H1 (cell line): ENCODE measurements around the gene CYP2E1. TPM values are rescaled to one million over a fixed set of nuclear protein-coding genes. Genes with fewer than 3 reads are reported as not detected.
"Not testable (repeated sequence)": the region's sequence is repeated elsewhere in the genome, so short reads cannot be mapped to it uniquely, and the experiment has no call there.

Experiments used
- CTCF ChIA-PET: fragments of 300-600 bp; sonication (Branson Sonifier 250); formaldehyde crosslinking; loops from one replicate; lab custom pipeline; 2021; ENCODE audit not compliant: partially characterized antibody; lab: Charles Lee
- POLR2A ChIA-PET: fragments of 300-600 bp; sonication (Branson Sonifier 250); formaldehyde crosslinking; loops from one replicate; lab custom pipeline; 2021; ENCODE audit warnings: inconsistent platforms; ENCODE audit not compliant: partially characterized antibody; lab: Charles Lee
- DNase-seq, 2 experiments: peaks; one replicate each; pipeline versions ENCODE4 v3.0.0 to v3.0.0-alpha.2; 2010 to 2022; ENCODE audit warnings: low spot score in 2 of 2, low read depth in 1 of 2, mixed read lengths in 1 of 2
- FAIRE-seq: peaks from 2 replicates; lab custom pipeline; 2011; peaks lifted over from hg19 to GRCh38; lab: Jason Lieb, UNC
- H2AFZ ChIP-seq: 2 replicates; pipeline ENCODE4 v1.8.1; 2012; ENCODE audit warnings: low read length, inconsistent platforms
- H2AK5ac ChIP-seq: 2 replicates; pipeline ENCODE4 v1.6.1; 2013; ENCODE audit warnings: low read depth, low read length
- H2BK120ac ChIP-seq: replicated peaks from 2 replicates; pipeline ENCODE3; 2013; ENCODE audit warnings: low read depth, low read length, inconsistent platforms
- H2BK12ac ChIP-seq: 2 replicates; pipeline ENCODE4 v1.6.1; 2013; ENCODE audit warnings: low read depth, low read length
- H2BK15ac ChIP-seq: 2 replicates; pipeline ENCODE4 v1.6.1; 2013; ENCODE audit warnings: low read length
- H2BK20ac ChIP-seq: 2 replicates; pipeline ENCODE4 v1.6.1; 2013; ENCODE audit warnings: low read length
- H2BK5ac ChIP-seq: 2 replicates; pipeline ENCODE4 v1.6.1; 2013; ENCODE audit warnings: low read depth, low read length
- H3K14ac ChIP-seq: 2 replicates; pipeline ENCODE4 v1.6.1; 2013; ENCODE audit warnings: inconsistent platforms; ENCODE audit not compliant: insufficient read length
- H3K18ac ChIP-seq: 2 replicates; pipeline ENCODE4 v1.6.1; 2013; ENCODE audit warnings: low read length; ENCODE audit errors: extremely low read depth
- H3K23ac ChIP-seq: 2 replicates; pipeline ENCODE4 v1.6.1; 2013; ENCODE audit warnings: inconsistent platforms; ENCODE audit not compliant: insufficient read length
- H3K23me2 ChIP-seq: 2 replicates; pipeline ENCODE4 v1.6.1; 2013; ENCODE audit warnings: low read depth, low read length
- H3K27ac ChIP-seq: 2 replicates; pipeline ENCODE4 v1.6.1; 2011; ENCODE audit warnings: low read depth, low read length, inconsistent platforms
- H3K27me3 ChIP-seq, 4 experiments: replicated peaks in 1 of 4; 1 replicate in 1 of 4; 2 replicates in 3 of 4; pipeline versions ENCODE4 v1.6.1 to v1.8.1; 2011 to 2013; ENCODE audit warnings: low read length in 3 of 4, mild to moderate bottlenecking in 3 of 4, inconsistent platforms in 2 of 4, mixed read lengths in 2 of 4, moderate library complexity in 1 of 4; ENCODE audit not compliant: control insufficient read depth in 3 of 4, insufficient read depth in 3 of 4; ENCODE audit errors: extremely low read depth in 1 of 4
- H3K36me3 ChIP-seq, 4 experiments: 2 replicates each; pipeline versions ENCODE4 v1.6.1 to v1.8.1; 2011 to 2013; ENCODE audit warnings: mild to moderate bottlenecking in 4 of 4, low read length in 3 of 4, moderate library complexity in 2 of 4, control low read depth in 1 of 4, inconsistent platforms in 1 of 4; ENCODE audit not compliant: insufficient read depth in 4 of 4, control insufficient read depth in 2 of 4
- H3K4ac ChIP-seq: replicated peaks from 2 replicates; pipeline ENCODE3; 2013; ENCODE audit warnings: low read length, low read depth, mixed read lengths, inconsistent platforms; ENCODE audit not compliant: insufficient read length
- H3K4me1 ChIP-seq, 4 experiments: replicated peaks in 1 of 4; 1 replicate in 1 of 4; 2 replicates in 3 of 4; pipeline versions ENCODE4 v1.6.1 to v1.8.1; 2011 to 2013; ENCODE audit warnings: low read length in 3 of 4, inconsistent platforms in 2 of 4, mixed read lengths in 1 of 4; ENCODE audit not compliant: insufficient read depth in 4 of 4, control insufficient read depth in 3 of 4
- H3K4me2 ChIP-seq, 2 experiments: 2 replicates each; pipeline versions ENCODE4 v1.6.1 to v1.8.1; 2011 to 2013; ENCODE audit warnings: low read depth in 2 of 2, low read length in 2 of 2, control low read depth in 1 of 2, inconsistent platforms in 1 of 2, mild to moderate bottlenecking in 1 of 2; ENCODE audit not compliant: insufficient read depth in 1 of 2
- H3K4me3 ChIP-seq, 4 experiments: fragments of 200-600, 300-600 bp in 1 of 4; sonication (generic), shearing (Covaris generic), sonication (Bioruptor Twin) in 1 of 4; 2 replicates each; pipeline versions ENCODE4 v1.5.1 to v1.8.1; 2011 to 2016; ENCODE audit warnings: low read length in 4 of 4, low read depth in 3 of 4, control low read depth in 2 of 4, inconsistent platforms in 2 of 4, mild to moderate bottlenecking in 2 of 4, mixed read lengths in 1 of 4, moderate library complexity in 1 of 4; ENCODE audit not compliant: insufficient read depth in 2 of 4; ENCODE audit errors: extremely low read depth in 1 of 4
- H3K56ac ChIP-seq: replicated peaks from 2 replicates; pipeline ENCODE3; 2013; ENCODE audit warnings: low read depth, mild to moderate bottlenecking, mixed read lengths, low read length, inconsistent platforms; ENCODE audit not compliant: insufficient read length
- H3K79me1 ChIP-seq: 2 replicates; pipeline ENCODE4 v1.6.1; 2013; ENCODE audit warnings: low read depth, low read length, control low read depth
- H3K79me2 ChIP-seq, 2 experiments: 2 replicates each; pipeline versions ENCODE4 v1.6.1 to v1.8.1; 2012 to 2013; ENCODE audit warnings: low read length in 2 of 2, mild to moderate bottlenecking in 2 of 2, inconsistent platforms in 1 of 2; ENCODE audit not compliant: insufficient read depth in 2 of 2, control insufficient read depth in 1 of 2
- H3K9ac ChIP-seq, 4 experiments: replicated peaks in 1 of 4; 1 replicate in 1 of 4; 2 replicates in 3 of 4; pipeline versions ENCODE4 v1.6.1 to v1.8.1; 2011 to 2013; ENCODE audit warnings: low read depth in 3 of 4, low read length in 3 of 4, control low read depth in 2 of 4, mild to moderate bottlenecking in 2 of 4, moderate library complexity in 2 of 4, inconsistent platforms in 1 of 4; ENCODE audit errors: extremely low read depth in 1 of 4
- H3K9me3 ChIP-seq, 2 experiments: 2 replicates each; pipeline versions ENCODE4 v1.6.1 to v1.8.1; 2012 to 2013; ENCODE audit warnings: mild to moderate bottlenecking in 2 of 2, moderate library complexity in 2 of 2, control low read depth in 1 of 2, inconsistent platforms in 1 of 2, low read depth in 1 of 2, low read length in 1 of 2, mixed read lengths in 1 of 2; ENCODE audit not compliant: insufficient read depth in 2 of 2
- H4K20me1 ChIP-seq, 2 experiments: replicated peaks in 1 of 2; 2 replicates each; pipeline versions ENCODE3 to v1.8.1; 2011 to 2013; ENCODE audit warnings: inconsistent platforms in 2 of 2, low read length in 2 of 2, mild to moderate bottlenecking in 1 of 2; ENCODE audit not compliant: insufficient read depth in 2 of 2, control insufficient read depth in 1 of 2
- H4K5ac ChIP-seq: 2 replicates; pipeline ENCODE4 v1.6.1; 2013; ENCODE audit warnings: low read length, low read depth, mixed read lengths, inconsistent platforms; ENCODE audit not compliant: insufficient read length
- H4K8ac ChIP-seq: 2 replicates; pipeline ENCODE4 v1.8.0; 2013; ENCODE audit warnings: mild to moderate bottlenecking, moderate library complexity, low read length, inconsistent platforms; ENCODE audit not compliant: insufficient read depth; ENCODE audit errors: extremely low read depth
- H4K91ac ChIP-seq: replicated peaks from 2 replicates; pipeline ENCODE3; 2013; ENCODE audit warnings: low read length, mixed read lengths, inconsistent platforms; ENCODE audit not compliant: insufficient read length
- CTCF ChIP-seq, 3 experiments: IDR thresholded peaks; 1 replicate in 2 of 3; 2 replicates in 1 of 3; pipeline versions ENCODE4 v1.5.1 to v1.6.1; 2011; ENCODE audit warnings: low read length in 3 of 3, mild to moderate bottlenecking in 3 of 3, inconsistent platforms in 2 of 3, low read depth in 1 of 3, moderate library complexity in 1 of 3; ENCODE audit not compliant: insufficient read depth in 1 of 3; ENCODE audit errors: control extremely low read depth in 1 of 3
- RAD21 ChIP-seq, 2 experiments: IDR thresholded peaks in 1 of 2; conservative IDR thresholded peaks in 1 of 2; 2 replicates each; pipeline ENCODE4 v1.6.1; 2011; ENCODE audit warnings: low read depth in 2 of 2, low read length in 2 of 2, improper control_type of control experiment in 1 of 2, inconsistent platforms in 1 of 2, mild to moderate bottlenecking in 1 of 2, moderate library complexity in 1 of 2
- WGBS, 2 experiments: shearing (Covaris generic) in 1 of 2; methylation state at CpG; one replicate each; pipeline versions ENCODE4 v1.1.6 to v1.1.7; 2013 to 2015; ENCODE audit warnings: low lambda C conversion rate in 2 of 2, mixed read lengths in 2 of 2, inconsistent platforms in 1 of 2, low coverage in 1 of 2, missing lambda C conversion rate in 1 of 2; ENCODE audit not compliant: insufficient replicate concordance in 2 of 2, insufficient coverage in 1 of 2, insufficient read length in 1 of 2; ENCODE audit errors: extremely low coverage in 1 of 2, missing lambda C conversion rate in 1 of 2; 5-methylcytosine and 5-hydroxymethylcytosine counted together
- polyA plus RNA-seq, 7 experiments: library from polyadenylated mRNA; depleted of rRNA in 3 of 7; stranded (reverse) in 5 of 7; unstranded in 2 of 7; fragments of >200 nt in 5 of 7; fragments of 200-250 nt in 2 of 7; gene quantifications; 1 replicate in 5 of 7; 2 replicates in 1 of 7; 4 replicates in 1 of 7; pipeline versions ENCODE4 v1.2.1 to v1.2.3, GENCODE V29; 2011 to 2013; ENCODE audit warnings: missing spikeins in 2 of 7, mixed read lengths in 2 of 7
- total RNA-seq: library from RNA; stranded (reverse); fragmentation: NEBNext Ultra II Directional; extraction: Animal tissue kit (Norgen Biotek cat#: 25700); gene quantifications from 2 replicates; pipeline ENCODE4 v1.2.1, GENCODE V29; 2021

The CYP2E1 gene
- total and polyA plus RNA-seq, 2 of the 8 experiments (the other 6 are each of a cell fraction or from before 2014, with no cell fraction given) = 0.11 TPM; not detected in 1

- H3K4me2 ChIP-seq, H3K79me2 ChIP-seq, H3K9ac ChIP-seq, H3K56ac ChIP-seq, H4K8ac ChIP-seq, H2AFZ ChIP-seq, H3K36me3 ChIP-seq, H2AK5ac ChIP-seq, H2BK15ac ChIP-seq, H4K91ac ChIP-seq, FAIRE-seq, H3K27ac ChIP-seq, POLR2A ChIA-PET, H3K18ac ChIP-seq, H3K4me1 ChIP-seq, H3K79me1 ChIP-seq, H4K20me1 ChIP-seq, H2BK5ac ChIP-seq, H3K23ac ChIP-seq, H3K23me2 ChIP-seq, H2BK120ac ChIP-seq, H2BK20ac ChIP-seq, H2BK12ac ChIP-seq, H3K4me3 ChIP-seq, H4K5ac ChIP-seq, H3K27me3 ChIP-seq, H3K14ac ChIP-seq, H3K4ac ChIP-seq: not testable (repeated sequence)
- TF ChIP-seq RAD21 (IDR thresholded peaks at IDR 0.05 in 1 of 2, conservative IDR thresholded peaks at IDR 0.05 in 1 of 2; ENCODE audit: low read depth in 2 of 2, low read length in 2 of 2) = peak; percentile 30 to 42
- peak in 2 of 3 experiments; percentile 15 to 18; a peak in 2 of 4 replicates for TF ChIP-seq CTCF (IDR thresholded peaks at IDR 0.05; ENCODE audit: control extremely low read depth in 1 of 3, insufficient read depth in 1 of 3, low read depth in 1 of 3, low read length in 3 of 3)
- peak in 1 of 2 experiments; percentile 45 for DNase-seq
- 58% methylated on average over 6 of the region's 6 CpGs; no CpG with 5 or more reads in 1 of the 2 experiments for WGBS, 2 experiments
- CTCF ChIA-PET = interaction anchor here (1.3 to 1.5 kb wide), 2 partner anchors 11 to 168 kb away, joined by 3 read pairs; no protein-coding TSS in a partner anchor
- peaks cover 32 to 75% of the 10 kb centered on the region in 2 experiments for H3K9me3 ChIP-seq
Observed at GRCh38 chr10:133497363-133497762, 29.8 kb upstream of the CYP2E1 start.
